HEK293 (cell line): Measurements from ENCODE around the gene ZNF337.

Experiments
- CTCF ChIA-PET: fragments of 350-600 bp; formaldehyde crosslinking; extraction: SDS; loops from one replicate; lab custom pipeline; 2021; ENCODE audit warnings: antibody characterized with exemption; lab: Yijun Ruan, JAX
- POLR2A ChIA-PET: fragments of 300-600 bp; formaldehyde crosslinking; extraction: SDS; loops from one replicate; lab custom pipeline; 2020; ENCODE audit warnings: antibody characterized with exemption, inconsistent platforms; lab: Yijun Ruan, JAX
- H3K27ac ChIP-seq: fragments of 200-500 bp; sonication (Bioruptor generic); 2 replicates; pipeline ENCODE4 v1.5.1; 2014; ENCODE audit warnings: low read depth, low read length, control low read depth, inconsistent platforms; ENCODE audit errors: extremely low read depth
- H3K36me3 ChIP-seq, 2 experiments: fragments of 200-500 bp in 1 of 2; sonication (Bioruptor generic) in 1 of 2; 1 replicate in 1 of 2; 2 replicates in 1 of 2; pipeline ENCODE4 v1.5.1; 2014 to 2017; ENCODE audit warnings: inconsistent platforms in 2 of 2, low read length in 2 of 2; ENCODE audit not compliant: control insufficient read depth in 2 of 2, insufficient read depth in 1 of 2
- H3K4me1 ChIP-seq: fragments of 200-500 bp; sonication (Bioruptor generic); 2 replicates; pipeline ENCODE4 v1.5.1; 2014; ENCODE audit warnings: mild to moderate bottlenecking, low read length, inconsistent platforms; ENCODE audit not compliant: control insufficient read depth, insufficient read depth
- H3K4me3 ChIP-seq: 2 replicates; pipeline ENCODE4 v1.5.1; 2011; ENCODE audit warnings: low read depth, mild to moderate bottlenecking, control low read depth, low read length, moderate library complexity
- H3K9me3 ChIP-seq: fragments of 200-500 bp; sonication (Bioruptor generic); 2 replicates; pipeline ENCODE4 v1.5.1; 2014; ENCODE audit warnings: low read depth, low read length, inconsistent platforms; ENCODE audit not compliant: control insufficient read depth, insufficient read depth
- ATF2 ChIP-seq: fragments of 450-650 bp; formaldehyde crosslinking; IDR thresholded peaks from 2 replicates; pipeline ENCODE4 v1.5.1; 2016; ENCODE audit warnings: missing biosample characterization, missing genetic modification characterization, low read depth
- BCL11B ChIP-seq: fragments of 450-650 bp; formaldehyde crosslinking; IDR thresholded peaks from 2 replicates; pipeline ENCODE4 v1.5.1; 2016; ENCODE audit warnings: low read depth, missing biosample characterization, missing genetic modification characterization
- GLI4 ChIP-seq: fragments of 450-650 bp; formaldehyde crosslinking; IDR thresholded peaks from 2 replicates; pipeline ENCODE4 v1.5.1; 2016; ENCODE audit warnings: missing biosample characterization, missing genetic modification characterization
- KLF7 ChIP-seq: fragments of 450-650 bp; formaldehyde crosslinking; IDR thresholded peaks from 2 replicates; pipeline ENCODE4 v1.5.1; 2016; ENCODE audit warnings: missing biosample characterization, missing genetic modification characterization, borderline replicate concordance
- MEIS1 ChIP-seq: sonication (generic); formaldehyde crosslinking; IDR thresholded peaks from 2 replicates; pipeline ENCODE4 v1.8.1; 2022; ENCODE audit warnings: missing genetic modification reagents, mild to moderate bottlenecking, borderline replicate concordance
- REPIN1 ChIP-seq: fragments of 450-650 bp; formaldehyde crosslinking; IDR thresholded peaks from 2 replicates; pipeline ENCODE4 v1.5.1; 2017; ENCODE audit warnings: missing biosample characterization, missing genetic modification characterization, low read depth
- SCRT1 ChIP-seq: fragments of 450-650 bp; formaldehyde crosslinking; IDR thresholded peaks from 2 replicates; pipeline ENCODE4 v1.5.1; 2016; ENCODE audit warnings: missing biosample characterization, missing genetic modification characterization, borderline replicate concordance
- SCRT2 ChIP-seq: fragments of 450-650 bp; formaldehyde crosslinking; IDR thresholded peaks from 2 replicates; pipeline ENCODE4 v1.5.1; 2016; ENCODE audit warnings: missing biosample characterization, missing genetic modification characterization
- SP2 ChIP-seq: fragments of 450-650 bp; formaldehyde crosslinking; IDR thresholded peaks from 2 replicates; pipeline ENCODE4 v1.5.1; 2016; ENCODE audit warnings: missing biosample characterization, missing genetic modification characterization
- ZFHX2 ChIP-seq: fragments of 450-650 bp; formaldehyde crosslinking; conservative IDR thresholded peaks from 2 replicates; pipeline ENCODE4 v1.5.1; 2016; ENCODE audit warnings: missing biosample characterization, missing genetic modification characterization
- ZFP3 ChIP-seq: fragments of 450-650 bp; formaldehyde crosslinking; IDR thresholded peaks from 2 replicates; pipeline ENCODE4 v1.5.1; 2016; ENCODE audit warnings: low read depth, missing biosample characterization, missing genetic modification characterization
- ZNF140 ChIP-seq: fragments of 450-650 bp; formaldehyde crosslinking; IDR thresholded peaks from 2 replicates; pipeline ENCODE4 v1.5.1; 2016; ENCODE audit warnings: missing biosample characterization, missing genetic modification characterization
- ZNF404 ChIP-seq: fragments of 450-650 bp; formaldehyde crosslinking; IDR thresholded peaks from 2 replicates; pipeline ENCODE4 v1.5.1; 2017; ENCODE audit warnings: missing biosample characterization, missing genetic modification characterization
- ZNF473 ChIP-seq: fragments of 450-650 bp; formaldehyde crosslinking; IDR thresholded peaks from 2 replicates; pipeline ENCODE4 v1.5.1; 2017; ENCODE audit warnings: missing biosample characterization, missing genetic modification characterization
- ZNF555 ChIP-seq: fragments of 450-650 bp; formaldehyde crosslinking; conservative IDR thresholded peaks from 2 replicates; pipeline ENCODE4 v1.5.1; 2017; ENCODE audit warnings: missing biosample characterization, mild to moderate bottlenecking, missing genetic modification characterization, inconsistent platforms
- ZNF626 ChIP-seq: fragments of 450-650 bp; sonication (Bioruptor Pico); formaldehyde crosslinking; IDR thresholded peaks from 2 replicates; pipeline ENCODE4 v1.5.1; 2018; ENCODE audit warnings: missing biosample characterization, missing genetic modification characterization, inconsistent platforms
- ZNF792 ChIP-seq: fragments of 450-650 bp; formaldehyde crosslinking; IDR thresholded peaks from 2 replicates; pipeline ENCODE4 v1.5.1; 2016; ENCODE audit warnings: missing biosample characterization, missing genetic modification characterization
- ZSCAN23 ChIP-seq: fragments of 450-650 bp; formaldehyde crosslinking; IDR thresholded peaks from 2 replicates; pipeline ENCODE4 v1.5.1; 2016; ENCODE audit warnings: missing biosample characterization, missing genetic modification characterization
- TF ChIP-seq, protein P1 (sequence below): fragments of 450-650 bp; formaldehyde crosslinking; IDR thresholded peaks from 2 replicates; pipeline ENCODE4 v1.5.1; 2016; ENCODE audit warnings: missing biosample characterization, missing genetic modification characterization
- TF ChIP-seq, protein P2 (sequence below): fragments of 450-650 bp; formaldehyde crosslinking; IDR thresholded peaks from 2 replicates; pipeline ENCODE4 v1.5.1; 2017; ENCODE audit warnings: missing biosample characterization, missing genetic modification characterization

Gene ZNF337

DNA sequence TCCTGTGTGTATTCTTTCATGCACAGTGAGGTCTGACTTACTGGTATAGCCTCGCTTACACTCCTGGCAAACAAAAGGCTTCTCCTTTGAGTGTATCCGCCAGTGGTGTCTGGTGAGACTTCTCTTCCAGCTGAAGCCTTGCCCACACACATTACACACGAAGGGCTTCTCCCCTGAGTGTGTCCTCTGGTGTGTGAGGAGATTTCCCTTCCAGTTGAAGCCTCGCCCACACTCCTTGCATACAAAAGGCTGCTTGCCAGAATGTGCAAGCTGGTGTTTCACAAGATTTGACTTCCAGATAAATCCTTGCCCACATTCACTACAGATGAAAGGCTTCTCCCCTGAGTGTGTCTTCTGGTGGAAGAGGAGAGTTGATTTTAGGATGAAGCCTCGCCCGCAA is 21.5 kb downstream of the ZNF337 start:
- ChIA-PET POLR2A (no interaction called here), CTCF (no interaction called here)
- Histone ChIP-seq H3K27ac (no peak overlapping the region), H3K9me3 (no peaks in the 10 kb centered on the region), H3K4me3 (no peak overlapping the region), H3K36me3 (peaks cover 38 to 75% of the 10 kb centered on the region in 2 experiments)
- TF ChIP-seq ZNF473 (no peak), ZSCAN23 (tag by site-specific recombination) (no peak), ZFP3 (tag by site-specific recombination) (no peak), ZNF555 (tag by site-specific recombination) (no peak), ZNF140 (tag by site-specific recombination) (no peak), GLI4 (tag by site-specific recombination) (no peak)
- TF ChIP-seq, protein P1, sequence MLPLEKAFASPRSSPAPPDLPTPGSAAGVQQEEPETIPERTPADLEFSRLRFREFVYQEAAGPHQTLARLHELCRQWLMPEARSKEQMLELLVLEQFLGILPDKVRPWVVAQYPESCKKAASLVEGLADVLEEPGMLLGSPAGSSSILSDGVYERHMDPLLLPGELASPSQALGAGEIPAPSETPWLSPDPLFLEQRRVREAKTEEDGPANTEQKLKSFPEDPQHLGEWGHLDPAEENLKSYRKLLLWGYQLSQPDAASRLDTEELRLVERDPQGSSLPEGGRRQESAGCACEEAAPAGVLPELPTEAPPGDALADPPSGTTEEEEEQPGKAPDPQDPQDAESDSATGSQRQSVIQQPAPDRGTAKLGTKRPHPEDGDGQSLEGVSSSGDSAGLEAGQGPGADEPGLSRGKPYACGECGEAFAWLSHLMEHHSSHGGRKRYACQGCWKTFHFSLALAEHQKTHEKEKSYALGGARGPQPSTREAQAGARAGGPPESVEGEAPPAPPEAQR (tag by site-specific recombination) = no peak
- TF ChIP-seq, all 188 proteins: peak for 0
- H3K4me1 ChIP-seq = no peaks in the 10 kb centered on the region

DNA sequence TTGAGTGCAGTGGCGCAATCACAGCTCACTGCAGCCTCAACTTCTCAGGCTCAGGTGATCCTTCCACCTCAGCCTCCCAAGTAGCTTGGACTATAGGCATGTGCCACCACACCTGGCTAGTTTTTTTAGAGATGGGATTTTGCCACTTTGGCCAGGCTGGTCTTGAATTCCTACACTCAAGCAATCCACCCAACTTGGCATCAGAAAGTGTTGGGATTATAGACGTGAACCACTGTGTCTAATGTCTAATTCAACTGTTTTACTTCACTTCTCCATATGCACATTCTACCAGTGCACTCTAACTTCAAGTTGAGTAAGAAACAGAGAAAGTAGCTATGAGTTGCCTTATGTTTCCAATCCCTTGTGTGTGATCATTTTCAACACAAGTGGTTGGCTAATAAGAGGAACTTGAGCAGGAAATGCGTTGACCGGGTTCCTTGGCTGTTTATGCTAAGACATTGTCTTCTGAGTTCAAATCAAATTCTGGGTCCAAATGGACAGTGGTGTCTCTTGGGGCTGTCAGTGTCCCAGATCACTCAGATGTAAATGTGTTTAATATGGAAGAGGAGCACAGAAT is 23.9 kb downstream of the ZNF337 start:
- Histone ChIP-seq H3K4me3 (no peak overlapping the region), H3K27ac (no peak overlapping the region), H3K9me3 (no peaks in the 10 kb centered on the region), H3K36me3 (peaks cover 17 to 51% of the 10 kb centered on the region in 2 experiments), H3K4me1 (no peaks in the 10 kb centered on the region)
- CTCF ChIA-PET = interaction anchor here (0.5 kb wide), 1 partner anchor 80 kb away, joined by 3 read pairs; no protein-coding TSS in a partner anchor
- POLR2A ChIA-PET = no interaction called here
- TF ChIP-seq REPIN1 (tag by site-specific recombination) = no peak
- TF ChIP-seq, protein P2, sequence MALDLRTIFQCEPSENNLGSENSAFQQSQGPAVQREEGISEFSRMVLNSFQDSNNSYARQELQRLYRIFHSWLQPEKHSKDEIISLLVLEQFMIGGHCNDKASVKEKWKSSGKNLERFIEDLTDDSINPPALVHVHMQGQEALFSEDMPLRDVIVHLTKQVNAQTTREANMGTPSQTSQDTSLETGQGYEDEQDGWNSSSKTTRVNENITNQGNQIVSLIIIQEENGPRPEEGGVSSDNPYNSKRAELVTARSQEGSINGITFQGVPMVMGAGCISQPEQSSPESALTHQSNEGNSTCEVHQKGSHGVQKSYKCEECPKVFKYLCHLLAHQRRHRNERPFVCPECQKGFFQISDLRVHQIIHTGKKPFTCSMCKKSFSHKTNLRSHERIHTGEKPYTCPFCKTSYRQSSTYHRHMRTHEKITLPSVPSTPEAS (tag by site-specific recombination) = no peak
- TF ChIP-seq SP2 (tag by site-specific recombination) = no peak
- no peak for TF ChIP-seq ZNF792
- no peak for TF ChIP-seq ZNF555 (tag by site-specific recombination)
- no peak for TF ChIP-seq ZFHX2 (tag by site-specific recombination)
- no peak for TF ChIP-seq ZNF404
- TF ChIP-seq ZNF626 (tag by site-specific recombination) = no peak
- TF ChIP-seq BCL11B = no peak

DNA sequence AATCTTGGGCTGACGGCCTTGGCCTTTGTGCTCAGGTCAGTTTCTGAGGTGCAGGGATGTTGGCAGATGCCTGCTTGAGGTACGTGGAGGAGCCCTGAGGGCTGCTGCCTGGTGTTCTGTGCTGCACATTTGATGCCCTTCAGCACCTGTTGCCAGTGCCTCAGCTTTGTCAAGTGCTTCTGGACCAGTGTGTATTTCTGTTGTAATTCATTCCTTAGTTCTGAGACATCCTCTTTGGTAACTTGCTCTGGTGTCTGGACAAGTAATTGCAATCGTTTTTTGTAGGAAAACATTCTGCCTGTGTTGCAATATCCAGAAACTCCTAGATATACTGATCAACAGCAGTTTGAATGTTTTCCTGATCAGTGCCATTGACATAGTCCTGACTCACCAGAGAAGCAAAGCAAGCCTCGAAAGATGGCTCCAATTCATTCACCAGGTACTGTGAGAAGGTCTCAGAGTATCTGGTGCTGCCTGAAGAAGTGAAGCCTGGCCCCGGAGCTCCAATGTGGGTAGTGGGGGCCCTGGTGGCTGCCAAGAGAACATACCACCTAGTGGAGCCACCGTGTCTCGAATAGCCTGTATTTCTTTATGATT is 26.7 kb downstream of the ZNF337 start:
- Histone ChIP-seq H3K4me3 (no peak overlapping the region), H3K9me3 (no peaks in the 10 kb centered on the region), H3K4me1 (no peaks in the 10 kb centered on the region), H3K36me3 (peaks cover 5 to 23% of the 10 kb centered on the region in 2 experiments; a peak in 2 of 3 replicates), H3K27ac (no peak overlapping the region)
- POLR2A ChIA-PET = no interaction called here
- CTCF ChIA-PET = interaction anchor here (1.1 kb wide), 1 partner anchor 9 kb away, joined by 4 read pairs; no protein-coding TSS in a partner anchor
- TF ChIP-seq ATF2 = no peak
- peak; percentile 92 for TF ChIP-seq SCRT2
- TF ChIP-seq KLF7 (tag by site-specific recombination) = no peak
- TF ChIP-seq SCRT1 (tag by site-specific recombination) = peak; percentile 73; the same call in 1 of the 2 replicates
- no peak for TF ChIP-seq MEIS1 (CRISPR knock-in tag)
